Measurements from ENCODE around the gene PCDHGB7. TPM values are rescaled to one million over a fixed set of nuclear protein-coding genes. Genes with fewer than 3 reads are reported as not detected.
"Not testable (repeated sequence)": the region's sequence is repeated elsewhere in the genome, so short reads cannot be mapped to it uniquely, and the experiment has no call there.

PCDHGB7 gene
- total RNA-seq, 1 donor from 2014 or later = 15.5 TPM

- DNase-seq (ENCODE audit: low spot score) = peak; percentile 57
Measured at GRCh38 chr5:141430332-141431113, 13.0 kb downstream of the PCDHGB7 start, which contains the start of gene PCDHGA12. Gene PCDHGA12, plus strand, starts transcription at chr5:141430507. Its CDS starts 253 bp downstream, at chr5:141430760.

GRCh38 chr5:141431286-141431685, 13.8 kb downstream of the PCDHGB7 start:
- DNase-seq (ENCODE audit: low spot score) = no peak

- not testable (repeated sequence) for DNase-seq (ENCODE audit: low spot score)
Measured at GRCh38 chr5:141432308-141432707, 14.8 kb downstream of the PCDHGB7 start.

- DNase-seq (ENCODE audit: low spot score) = not testable (repeated sequence)
Measured at GRCh38 chr5:141432726-141433125, 15.2 kb downstream of the PCDHGB7 start.

GRCh38 chr5:141434006-141434405, 16.5 kb downstream of the PCDHGB7 start:
- DNase-seq (ENCODE audit: low spot score) = no peak

- no peak for DNase-seq (ENCODE audit: low spot score)
Measured at GRCh38 chr5:141437221-141437620, 19.7 kb downstream of the PCDHGB7 start.

GRCh38 chr5:141439411-141440141, 22.1 kb downstream of the PCDHGB7 start:
- no peak for DNase-seq (ENCODE audit: low spot score)

- DNase-seq (ENCODE audit: low spot score) = no peak
Measured at GRCh38 chr5:141440341-141440740, 22.9 kb downstream of the PCDHGB7 start.

- DNase-seq (ENCODE audit: low spot score) = no peak
Measured at GRCh38 chr5:141441571-141442170, 24.2 kb downstream of the PCDHGB7 start.

GRCh38 chr5:141465351-141465750, 47.9 kb downstream of the PCDHGB7 start:
- no peak for DNase-seq (ENCODE audit: low spot score)

Other genes with a start within 250 kb of the PCDHGB7 start
- 2.1 TPM for gene PCDHB7, start 245.0 kb upstream of the PCDHGB7 start, total RNA-seq
- gene PCDHB8, start 239.9 kb upstream of the PCDHGB7 start, total RNA-seq = 1.8 TPM
- gene PCDHB16, start 235.3 kb upstream of the PCDHGB7 start, total RNA-seq = 3.0 TPM
- gene PCDHB9, start 230.5 kb upstream of the PCDHGB7 start, total RNA-seq = 2.1 TPM
- 2.5 TPM for gene PCDHB10, start 225.3 kb upstream of the PCDHGB7 start, total RNA-seq
- gene PCDHB11, start 218.1 kb upstream of the PCDHGB7 start, total RNA-seq = 8.5 TPM
- gene PCDHB12, start 209.0 kb upstream of the PCDHGB7 start, total RNA-seq = 3.5 TPM
- 8.3 TPM for gene PCDHB13, start 203.8 kb upstream of the PCDHGB7 start, total RNA-seq
- 9.4 TPM for gene PCDHB14, start 194.3 kb upstream of the PCDHGB7 start, total RNA-seq
- gene PCDHB15, start 172.3 kb upstream of the PCDHGB7 start, total RNA-seq = 3.6 TPM
- gene SLC25A2, start 113.6 kb upstream of the PCDHGB7 start, total RNA-seq = not detected
- gene TAF7, start 96.9 kb upstream of the PCDHGB7 start, total RNA-seq = 65.2 TPM
- 0.72 TPM for gene PCDHGA1, start 87.2 kb upstream of the PCDHGB7 start, total RNA-seq
- gene PCDHGA2, start 78.9 kb upstream of the PCDHGB7 start, total RNA-seq = 6.7 TPM
- 4.0 TPM for gene PCDHGA3, start 73.8 kb upstream of the PCDHGB7 start, total RNA-seq
- gene PCDHGB1, start 67.6 kb upstream of the PCDHGB7 start, total RNA-seq = 4.6 TPM
- gene PCDHGA4, start 62.7 kb upstream of the PCDHGB7 start, total RNA-seq = 3.3 TPM
- 5.1 TPM for gene PCDHGB2, start 57.7 kb upstream of the PCDHGB7 start, total RNA-seq
- gene PCDHGA5, start 53.5 kb upstream of the PCDHGB7 start, total RNA-seq = 3.3 TPM
- 3.0 TPM for gene PCDHGB3, start 47.4 kb upstream of the PCDHGB7 start, total RNA-seq
- 6.6 TPM for gene PCDHGA6, start 43.8 kb upstream of the PCDHGB7 start, total RNA-seq
- gene PCDHGA7, start 34.9 kb upstream of the PCDHGB7 start, total RNA-seq = 4.5 TPM
- gene PCDHGB4, start 30.0 kb upstream of the PCDHGB7 start, total RNA-seq = 5.2 TPM
- 1.9 TPM for gene PCDHGA8, start 25.0 kb upstream of the PCDHGB7 start, total RNA-seq
- gene PCDHGB5, start 19.7 kb upstream of the PCDHGB7 start, total RNA-seq = 12.4 TPM
- gene PCDHGA9, start 14.9 kb upstream of the PCDHGB7 start, total RNA-seq = 7.5 TPM
- 11.6 TPM for gene PCDHGB6, start 9.7 kb upstream of the PCDHGB7 start, total RNA-seq
- gene PCDHGA10, start 4.7 kb upstream of the PCDHGB7 start, total RNA-seq = 6.2 TPM
- 4.2 TPM for gene PCDHGA11, start 3.4 kb downstream of the PCDHGB7 start, total RNA-seq
- gene PCDHGA12, start 12.8 kb downstream of the PCDHGB7 start, total RNA-seq = 10.2 TPM
- gene PCDHGC3, start 58.3 kb downstream of the PCDHGB7 start, total RNA-seq = 82.4 TPM
- gene PCDHGC4, start 67.4 kb downstream of the PCDHGB7 start, total RNA-seq = 2.6 TPM
- 2.0 TPM for gene PCDHGC5, start 71.4 kb downstream of the PCDHGB7 start, total RNA-seq
- 85.9 TPM for gene DIAPH1, start 201.3 kb downstream of the PCDHGB7 start, total RNA-seq
- 43.3 TPM for gene HDAC3, start 219.2 kb downstream of the PCDHGB7 start, total RNA-seq
- 10.2 TPM for gene RELL2, start 219.3 kb downstream of the PCDHGB7 start, total RNA-seq
- 62.0 TPM for gene FCHSD1, start 233.7 kb downstream of the PCDHGB7 start, total RNA-seq

Measured in mucosa of gallbladder (tissue), 1 donor.